HEK293T (cell line): Measurements from ENCODE around the gene DDX19B.
"Not testable (repeated sequence)": the region's sequence is repeated elsewhere in the genome, so short reads cannot be mapped to it uniquely, and the experiment has no call there.

Experiments
- CTCF ChIA-PET: fragments of 350-600 bp; formaldehyde crosslinking; extraction: SDS; loops from one replicate; lab custom pipeline; 2021; ENCODE audit warnings: antibody characterized with exemption, inconsistent platforms; lab: Yijun Ruan, JAX
- POLR2A ChIA-PET: fragments of 350-600 bp; formaldehyde crosslinking; extraction: SDS; loops from one replicate; lab custom pipeline; 2020; ENCODE audit warnings: antibody characterized with exemption, inconsistent platforms; lab: Yijun Ruan, JAX
- DNase-seq: peaks from one replicate; pipeline ENCODE4 v3.0.0; 2012; ENCODE audit warnings: mixed read lengths; ENCODE audit errors: extremely low spot score
- ARNT ChIP-seq: fragments of 450-650 bp; IDR thresholded peaks from 2 replicates; pipeline ENCODE4 v1.6.1; 2017; ENCODE audit warnings: mild to moderate bottlenecking
- BHLHE40 ChIP-seq: fragments of 450-650 bp; IDR thresholded peaks from 2 replicates; pipeline ENCODE4 v1.6.1; 2016; ENCODE audit warnings: mild to moderate bottlenecking, moderate library complexity, borderline replicate concordance
- CTBP1 ChIP-seq: fragments of 450-650 bp; IDR thresholded peaks from 2 replicates; pipeline ENCODE4 v1.6.1; 2016; ENCODE audit warnings: borderline replicate concordance
- ELF4 ChIP-seq: fragments of 450-650 bp; IDR thresholded peaks from 2 replicates; pipeline ENCODE4 v1.6.1; 2017; ENCODE audit warnings: antibody characterized with exemption
- FOXA1 ChIP-seq: fragments of 450-650 bp; IDR thresholded peaks from 2 replicates; pipeline ENCODE4 v1.6.1; 2016; ENCODE audit warnings: mild to moderate bottlenecking
- FOXK2 ChIP-seq: fragments of 450-650 bp; IDR thresholded peaks from 2 replicates; pipeline ENCODE4 v1.6.1; 2016; ENCODE audit warnings: mild to moderate bottlenecking
- FOXM1 ChIP-seq: fragments of 450-650 bp; IDR thresholded peaks from 2 replicates; pipeline ENCODE4 v1.6.1; 2017; ENCODE audit warnings: mild to moderate bottlenecking, borderline replicate concordance
- HDGF ChIP-seq: fragments of 450-650 bp; IDR thresholded peaks from 2 replicates; pipeline ENCODE4 v1.6.1; 2017; ENCODE audit warnings: antibody characterized with exemption, borderline replicate concordance
- L3MBTL2 ChIP-seq: fragments of 450-650 bp; conservative IDR thresholded peaks from 2 replicates; pipeline ENCODE4 v1.6.1; 2016; ENCODE audit warnings: mild to moderate bottlenecking
- LEF1 ChIP-seq: fragments of 450-650 bp; IDR thresholded peaks from 2 replicates; pipeline ENCODE4 v1.6.1; 2017; ENCODE audit warnings: mild to moderate bottlenecking, borderline replicate concordance
- NFRKB ChIP-seq: fragments of 450-650 bp; IDR thresholded peaks from 2 replicates; pipeline ENCODE4 v1.6.1; 2016; ENCODE audit warnings: mild to moderate bottlenecking, moderate library complexity
- PKNOX1 ChIP-seq: fragments of 450-650 bp; IDR thresholded peaks from 2 replicates; pipeline ENCODE4 v1.6.1; 2016
- SP1 ChIP-seq: fragments of 450-650 bp; IDR thresholded peaks from 2 replicates; pipeline ENCODE4 v1.6.1; 2017
- SUZ12 ChIP-seq: fragments of 450-650 bp; IDR thresholded peaks from 2 replicates; pipeline ENCODE4 v1.6.1; 2016; ENCODE audit warnings: mild to moderate bottlenecking
- TARDBP ChIP-seq: fragments of 450-650 bp; IDR thresholded peaks from 2 replicates; pipeline ENCODE4 v1.6.1; 2016
- ZNF384 ChIP-seq: fragments of 450-650 bp; IDR thresholded peaks from 2 replicates; pipeline ENCODE4 v1.6.1; 2016

DDX19B gene

GRCh38 chr16:70306880-70307279 lies 7.9 kb downstream of the DDX19B start:
- TF ChIP-seq CTBP1: no peak
- no peak for TF ChIP-seq SP1
- no peak for TF ChIP-seq ARNT
- no peak for TF ChIP-seq NFRKB
- no peak for TF ChIP-seq PKNOX1
- no peak for TF ChIP-seq ELF4
- TF ChIP-seq HDGF: no peak
- no peak for TF ChIP-seq FOXM1
- TF ChIP-seq TARDBP: no peak
- TF ChIP-seq L3MBTL2: no peak
- TF ChIP-seq LEF1: no peak
- no peak for TF ChIP-seq SUZ12
- TF ChIP-seq FOXA1: no peak
- no peak for TF ChIP-seq FOXK2
- TF ChIP-seq BHLHE40: no peak
- TF ChIP-seq ZNF384: no peak
- DNase-seq: no peak
- POLR2A ChIA-PET: no interaction called here
- CTCF ChIA-PET: no interaction called here

- not testable (repeated sequence) for DNase-seq
Measured at GRCh38 chr16:70307726-70308125, 8.7 kb downstream of the DDX19B start.

GRCh38 chr16:70320121-70320520 lies 21.1 kb downstream of the DDX19B start:
- ChIA-PET CTCF (no interaction called here), POLR2A (no interaction called here)
- no peak for TF ChIP-seq TARDBP
- no peak for TF ChIP-seq LEF1
- TF ChIP-seq SP1: no peak
- TF ChIP-seq PKNOX1: no peak
- TF ChIP-seq ARNT: no peak
- TF ChIP-seq BHLHE40: no peak
- no peak for TF ChIP-seq ELF4
- TF ChIP-seq L3MBTL2: no peak
- DNase-seq: no peak

More at GRCh38 chr16:70307726-70308125, 8.7 kb downstream of the DDX19B start:
- CTCF ChIA-PET: not testable (repeated sequence)
- POLR2A ChIA-PET: interaction anchor here (1.3 kb wide), 1 partner anchor 19 kb away, joined by 4 read pairs; the partner anchor contains the start of gene AARS1

- no peak for TF ChIP-seq ELF4
- TF ChIP-seq FOXM1: no peak
- TF ChIP-seq FOXK2: no peak
- TF ChIP-seq SP1: no peak
- no peak for TF ChIP-seq PKNOX1
- no peak for TF ChIP-seq SUZ12
- no peak for TF ChIP-seq BHLHE40
- no peak for TF ChIP-seq ZNF384
- TF ChIP-seq L3MBTL2: no peak
- no peak for TF ChIP-seq TARDBP
- no peak for TF ChIP-seq ARNT
- no peak for TF ChIP-seq NFRKB
- TF ChIP-seq LEF1: no peak
- no peak for TF ChIP-seq CTBP1
- no peak for TF ChIP-seq HDGF
- TF ChIP-seq FOXA1: no peak
- no peak for DNase-seq
- ChIA-PET POLR2A (interaction anchor here (1.5 to 1.9 kb wide), 2 partner anchors 21 to 56 kb away, joined by 5 to 6 read pairs; partner anchors contain the start of gene DDX19A), CTCF (interaction anchor here (1.2 kb wide), 1 partner anchor 14 kb away, joined by 4 read pairs; no protein-coding TSS in a partner anchor)
Measured at GRCh38 chr16:70324998-70325747, 26.2 kb downstream of the DDX19B start.

GRCh38 chr16:70331091-70331490 lies 32.1 kb downstream of the DDX19B start:
- TF ChIP-seq BHLHE40 (no peak), ELF4 (no peak), FOXK2 (no peak), PKNOX1 (no peak), ZNF384 (no peak), HDGF (no peak)
- no peak for DNase-seq
- POLR2A ChIA-PET: interaction anchor here (0.7 to 1.5 kb wide), 4 partner anchors 16 to 50 kb away, joined by 3 to 6 read pairs (median 4); partner anchors contain the start of genes AARS1, DDX19A and DDX19B
- CTCF ChIA-PET: interaction anchor here (0.6 to 1.5 kb wide), 5 partner anchors 9 to 323 kb away, joined by 3 to 6 read pairs (median 4); no protein-coding TSS in a partner anchor
